Measurements from ENCODE around the gene CPE.

DNA sequence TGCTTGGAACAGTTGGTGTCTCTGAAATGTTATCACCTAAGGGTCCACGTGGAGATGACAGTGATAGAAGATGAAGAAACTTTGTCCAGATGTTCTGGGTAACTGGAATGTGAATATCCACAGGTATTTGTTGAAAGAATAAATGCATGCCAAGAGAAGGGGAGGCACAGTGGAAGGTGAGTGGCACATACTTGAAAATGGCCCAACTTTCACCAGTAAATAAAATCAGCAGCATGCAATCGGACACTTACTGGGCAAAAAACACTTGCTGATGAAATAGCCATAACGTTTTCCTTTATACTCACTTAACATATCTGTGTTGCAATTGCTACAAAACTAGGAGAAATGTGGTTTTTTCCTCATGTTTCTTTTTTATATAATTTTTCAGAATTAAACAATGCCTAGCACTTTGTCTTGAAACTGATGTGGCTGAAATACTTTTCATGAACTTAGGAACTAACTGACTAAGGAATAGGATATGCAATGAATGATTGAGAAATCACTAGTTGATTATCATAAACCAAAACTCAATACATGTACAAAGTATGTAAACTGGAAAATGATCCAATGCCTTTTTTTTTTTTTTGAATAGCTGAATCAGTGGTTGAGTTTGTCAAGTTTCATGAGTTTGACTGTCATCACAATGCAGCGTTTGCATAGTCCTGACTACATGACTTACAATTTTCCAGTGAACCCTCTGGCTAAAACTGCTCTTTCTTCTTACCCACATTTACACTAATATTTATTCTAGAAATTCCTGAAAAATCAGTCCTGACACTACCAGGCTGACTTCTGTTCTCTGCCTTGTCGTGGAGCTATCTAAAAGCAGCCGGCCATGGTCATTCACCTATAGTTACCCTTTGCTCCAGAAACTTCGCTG, 127.4 kb downstream of the CPE start:
- no peak for TF ChIP-seq OSR1 (CRISPR knock-in tag; IDR thresholded peaks at IDR 0.05)
- TF ChIP-seq PPARA (CRISPR knock-in tag; IDR thresholded peaks at IDR 0.05; ENCODE audit: borderline replicate concordance) = no peak
- no peak for TF ChIP-seq ZC3H10 (CRISPR knock-in tag; IDR thresholded peaks at IDR 0.05)
- TF ChIP-seq ZFP30 (CRISPR knock-in tag; IDR thresholded peaks at IDR 0.05) = no peak
- TF ChIP-seq, protein P1, sequence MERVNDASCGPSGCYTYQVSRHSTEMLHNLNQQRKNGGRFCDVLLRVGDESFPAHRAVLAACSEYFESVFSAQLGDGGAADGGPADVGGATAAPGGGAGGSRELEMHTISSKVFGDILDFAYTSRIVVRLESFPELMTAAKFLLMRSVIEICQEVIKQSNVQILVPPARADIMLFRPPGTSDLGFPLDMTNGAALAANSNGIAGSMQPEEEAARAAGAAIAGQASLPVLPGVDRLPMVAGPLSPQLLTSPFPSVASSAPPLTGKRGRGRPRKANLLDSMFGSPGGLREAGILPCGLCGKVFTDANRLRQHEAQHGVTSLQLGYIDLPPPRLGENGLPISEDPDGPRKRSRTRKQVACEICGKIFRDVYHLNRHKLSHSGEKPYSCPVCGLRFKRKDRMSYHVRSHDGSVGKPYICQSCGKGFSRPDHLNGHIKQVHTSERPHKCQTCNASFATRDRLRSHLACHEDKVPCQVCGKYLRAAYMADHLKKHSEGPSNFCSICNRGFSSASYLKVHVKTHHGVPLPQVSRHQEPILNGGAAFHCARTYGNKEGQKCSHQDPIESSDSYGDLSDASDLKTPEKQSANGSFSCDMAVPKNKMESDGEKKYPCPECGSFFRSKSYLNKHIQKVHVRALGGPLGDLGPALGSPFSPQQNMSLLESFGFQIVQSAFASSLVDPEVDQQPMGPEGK (CRISPR knock-in tag; IDR thresholded peaks at IDR 0.05; ENCODE audit: borderline replicate concordance) = no peak
- TF ChIP-seq, protein P2, sequence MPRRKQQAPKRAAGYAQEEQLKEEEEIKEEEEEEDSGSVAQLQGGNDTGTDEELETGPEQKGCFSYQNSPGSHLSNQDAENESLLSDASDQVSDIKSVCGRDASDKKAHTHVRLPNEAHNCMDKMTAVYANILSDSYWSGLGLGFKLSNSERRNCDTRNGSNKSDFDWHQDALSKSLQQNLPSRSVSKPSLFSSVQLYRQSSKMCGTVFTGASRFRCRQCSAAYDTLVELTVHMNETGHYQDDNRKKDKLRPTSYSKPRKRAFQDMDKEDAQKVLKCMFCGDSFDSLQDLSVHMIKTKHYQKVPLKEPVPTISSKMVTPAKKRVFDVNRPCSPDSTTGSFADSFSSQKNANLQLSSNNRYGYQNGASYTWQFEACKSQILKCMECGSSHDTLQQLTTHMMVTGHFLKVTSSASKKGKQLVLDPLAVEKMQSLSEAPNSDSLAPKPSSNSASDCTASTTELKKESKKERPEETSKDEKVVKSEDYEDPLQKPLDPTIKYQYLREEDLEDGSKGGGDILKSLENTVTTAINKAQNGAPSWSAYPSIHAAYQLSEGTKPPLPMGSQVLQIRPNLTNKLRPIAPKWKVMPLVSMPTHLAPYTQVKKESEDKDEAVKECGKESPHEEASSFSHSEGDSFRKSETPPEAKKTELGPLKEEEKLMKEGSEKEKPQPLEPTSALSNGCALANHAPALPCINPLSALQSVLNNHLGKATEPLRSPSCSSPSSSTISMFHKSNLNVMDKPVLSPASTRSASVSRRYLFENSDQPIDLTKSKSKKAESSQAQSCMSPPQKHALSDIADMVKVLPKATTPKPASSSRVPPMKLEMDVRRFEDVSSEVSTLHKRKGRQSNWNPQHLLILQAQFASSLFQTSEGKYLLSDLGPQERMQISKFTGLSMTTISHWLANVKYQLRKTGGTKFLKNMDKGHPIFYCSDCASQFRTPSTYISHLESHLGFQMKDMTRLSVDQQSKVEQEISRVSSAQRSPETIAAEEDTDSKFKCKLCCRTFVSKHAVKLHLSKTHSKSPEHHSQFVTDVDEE (CRISPR knock-in tag; IDR thresholded peaks at IDR 0.05) = no peak
- no peak for TF ChIP-seq ZFP3 (CRISPR knock-in tag; IDR thresholded peaks at IDR 0.05)
- TF ChIP-seq, protein P3, sequence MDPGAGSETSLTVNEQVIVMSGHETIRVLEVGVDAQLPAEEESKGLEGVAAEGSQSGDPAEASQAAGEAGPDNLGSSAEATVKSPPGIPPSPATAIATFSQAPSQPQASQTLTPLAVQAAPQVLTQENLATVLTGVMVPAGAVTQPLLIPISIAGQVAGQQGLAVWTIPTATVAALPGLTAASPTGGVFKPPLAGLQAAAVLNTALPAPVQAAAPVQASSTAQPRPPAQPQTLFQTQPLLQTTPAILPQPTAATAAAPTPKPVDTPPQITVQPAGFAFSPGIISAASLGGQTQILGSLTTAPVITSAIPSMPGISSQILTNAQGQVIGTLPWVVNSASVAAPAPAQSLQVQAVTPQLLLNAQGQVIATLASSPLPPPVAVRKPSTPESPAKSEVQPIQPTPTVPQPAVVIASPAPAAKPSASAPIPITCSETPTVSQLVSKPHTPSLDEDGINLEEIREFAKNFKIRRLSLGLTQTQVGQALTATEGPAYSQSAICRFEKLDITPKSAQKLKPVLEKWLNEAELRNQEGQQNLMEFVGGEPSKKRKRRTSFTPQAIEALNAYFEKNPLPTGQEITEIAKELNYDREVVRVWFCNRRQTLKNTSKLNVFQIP (CRISPR knock-in tag; IDR thresholded peaks at IDR 0.05; ENCODE audit: borderline replicate concordance, low read depth) = no peak
- TF ChIP-seq TCF4 (CRISPR knock-in tag; IDR thresholded peaks at IDR 0.05; ENCODE audit: borderline replicate concordance) = no peak
- TF ChIP-seq, protein P4, sequence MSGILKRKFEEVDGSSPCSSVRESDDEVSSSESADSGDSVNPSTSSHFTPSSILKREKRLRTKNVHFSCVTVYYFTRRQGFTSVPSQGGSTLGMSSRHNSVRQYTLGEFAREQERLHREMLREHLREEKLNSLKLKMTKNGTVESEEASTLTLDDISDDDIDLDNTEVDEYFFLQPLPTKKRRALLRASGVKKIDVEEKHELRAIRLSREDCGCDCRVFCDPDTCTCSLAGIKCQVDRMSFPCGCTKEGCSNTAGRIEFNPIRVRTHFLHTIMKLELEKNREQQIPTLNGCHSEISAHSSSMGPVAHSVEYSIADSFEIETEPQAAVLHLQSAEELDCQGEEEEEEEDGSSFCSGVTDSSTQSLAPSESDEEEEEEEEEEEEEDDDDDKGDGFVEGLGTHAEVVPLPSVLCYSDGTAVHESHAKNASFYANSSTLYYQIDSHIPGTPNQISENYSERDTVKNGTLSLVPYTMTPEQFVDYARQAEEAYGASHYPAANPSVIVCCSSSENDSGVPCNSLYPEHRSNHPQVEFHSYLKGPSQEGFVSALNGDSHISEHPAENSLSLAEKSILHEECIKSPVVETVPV (CRISPR knock-in tag; IDR thresholded peaks at IDR 0.05) = no peak
- no peak for TF ChIP-seq ZNF70 (CRISPR knock-in tag; IDR thresholded peaks at IDR 0.05)
- TF ChIP-seq, protein P5, sequence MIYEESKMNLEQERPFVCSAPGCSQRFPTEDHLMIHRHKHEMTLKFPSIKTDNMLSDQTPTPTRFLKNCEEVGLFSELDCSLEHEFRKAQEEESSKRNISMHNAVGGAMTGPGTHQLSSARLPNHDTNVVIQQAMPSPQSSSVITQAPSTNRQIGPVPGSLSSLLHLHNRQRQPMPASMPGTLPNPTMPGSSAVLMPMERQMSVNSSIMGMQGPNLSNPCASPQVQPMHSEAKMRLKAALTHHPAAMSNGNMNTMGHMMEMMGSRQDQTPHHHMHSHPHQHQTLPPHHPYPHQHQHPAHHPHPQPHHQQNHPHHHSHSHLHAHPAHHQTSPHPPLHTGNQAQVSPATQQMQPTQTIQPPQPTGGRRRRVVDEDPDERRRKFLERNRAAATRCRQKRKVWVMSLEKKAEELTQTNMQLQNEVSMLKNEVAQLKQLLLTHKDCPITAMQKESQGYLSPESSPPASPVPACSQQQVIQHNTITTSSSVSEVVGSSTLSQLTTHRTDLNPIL (CRISPR knock-in tag; IDR thresholded peaks at IDR 0.05; ENCODE audit: low read depth) = no peak

Data from SK-N-SH treated with all-trans-retinoic acid at 6 μM for 48 hours (cell line).